H9 (cell line): ENCODE measurements around the gene DNMBP. TPM values are rescaled to one million over a fixed set of nuclear protein-coding genes. Genes with fewer than 3 reads are reported as not detected.

Experiments used
- DNase-seq: peaks from one replicate; pipeline ENCODE4 v3.0.0-alpha.2; 2017
- H2AFZ ChIP-seq: one replicate; pipeline ENCODE4 v1.6.1; 2013; ENCODE audit warnings: mild to moderate bottlenecking, low read length, control low read depth, moderate library complexity
- H2AK5ac ChIP-seq: 2 replicates; pipeline ENCODE4 v1.6.1; 2013; ENCODE audit warnings: low read length, control low read depth, mixed read lengths; ENCODE audit not compliant: insufficient read length
- H2BK120ac ChIP-seq: one replicate; pipeline ENCODE4 v1.6.1; 2013; ENCODE audit warnings: low read depth, mild to moderate bottlenecking, low read length, control low read depth, inconsistent platforms; ENCODE audit not compliant: poor library complexity, severe bottlenecking
- H2BK12ac ChIP-seq: 2 replicates; pipeline ENCODE4 v1.6.1; 2013; ENCODE audit warnings: low read length, control low read depth, mixed read lengths, low read depth; ENCODE audit not compliant: insufficient read length
- H2BK15ac ChIP-seq: 2 replicates; pipeline ENCODE4 v1.6.1; 2013; ENCODE audit warnings: low read depth, low read length, control low read depth
- H2BK20ac ChIP-seq: one replicate; pipeline ENCODE4 v1.6.1; 2013; ENCODE audit warnings: low read depth, mild to moderate bottlenecking, low read length, control low read depth, inconsistent platforms; ENCODE audit not compliant: poor library complexity, severe bottlenecking
- H2BK5ac ChIP-seq: 2 replicates; pipeline ENCODE4 v1.6.1; 2013; ENCODE audit warnings: low read length, control low read depth, mixed read lengths; ENCODE audit not compliant: insufficient read length
- H3K14ac ChIP-seq: 2 replicates; pipeline ENCODE4 v1.6.1; 2013; ENCODE audit warnings: low read length, control low read depth; ENCODE audit not compliant: insufficient read depth
- H3K18ac ChIP-seq: 2 replicates; pipeline ENCODE4 v1.6.1; 2013; ENCODE audit warnings: low read depth, mild to moderate bottlenecking, mixed read lengths, low read length, control low read depth; ENCODE audit not compliant: insufficient read length
- H3K23ac ChIP-seq: 2 replicates; pipeline ENCODE4 v1.6.1; 2013; ENCODE audit warnings: low read length, control low read depth, mixed read lengths, low read depth; ENCODE audit not compliant: insufficient read length
- H3K23me2 ChIP-seq: 2 replicates; pipeline ENCODE4 v1.6.1; 2013; ENCODE audit warnings: low read depth, mild to moderate bottlenecking, mixed read lengths, low read length, control low read depth; ENCODE audit not compliant: insufficient read length, poor library complexity, severe bottlenecking
- H3K27ac ChIP-seq: 2 replicates; pipeline ENCODE4 v1.5.1; 2013; ENCODE audit warnings: low read length, control low read depth, mixed read lengths, low read depth; ENCODE audit not compliant: insufficient read length
- H3K27me3 ChIP-seq: 2 replicates; pipeline ENCODE4 v1.6.1; 2013; ENCODE audit warnings: low read length, control low read depth, inconsistent platforms; ENCODE audit not compliant: insufficient read depth
- H3K4ac ChIP-seq: 2 replicates; pipeline ENCODE4 v1.6.1; 2013; ENCODE audit warnings: low read depth, mild to moderate bottlenecking, control low read depth, inconsistent platforms, low read length, moderate library complexity
- H3K4me1 ChIP-seq: 2 replicates; pipeline ENCODE4 v1.6.1; 2013; ENCODE audit warnings: low read length, control low read depth, inconsistent platforms; ENCODE audit not compliant: insufficient read depth
- H3K4me2 ChIP-seq: 2 replicates; pipeline ENCODE4 v1.6.1; 2013; ENCODE audit warnings: low read length, control low read depth, mixed read lengths; ENCODE audit not compliant: insufficient read length, insufficient read depth
- H3K56ac ChIP-seq: 2 replicates; pipeline ENCODE4 v1.6.1; 2013; ENCODE audit warnings: low read depth, mild to moderate bottlenecking, mixed read lengths, low read length, control low read depth; ENCODE audit not compliant: insufficient read length
- H3K79me1 ChIP-seq: 2 replicates; pipeline ENCODE4 v1.6.1; 2013; ENCODE audit warnings: low read depth, mild to moderate bottlenecking, moderate library complexity, low read length, control low read depth, inconsistent platforms; ENCODE audit not compliant: insufficient read depth, poor library complexity, severe bottlenecking
- H3K79me2 ChIP-seq: 2 replicates; pipeline ENCODE4 v1.6.1; 2013; ENCODE audit warnings: low read length, control low read depth, inconsistent platforms; ENCODE audit not compliant: insufficient read depth
- H3K9ac ChIP-seq: 2 replicates; pipeline ENCODE4 v1.6.1; 2013; ENCODE audit warnings: low read length, control low read depth, mixed read lengths; ENCODE audit not compliant: insufficient read length; ENCODE audit errors: extremely low read depth
- H3K9me3 ChIP-seq: one replicate; pipeline ENCODE4 v1.6.1; 2013; ENCODE audit warnings: low read depth, low read length, inconsistent platforms; ENCODE audit not compliant: control insufficient read depth
- H3T11ph ChIP-seq: one replicate; pipeline ENCODE4 v1.6.1; 2013; ENCODE audit warnings: mild to moderate bottlenecking, low read length, control low read depth, inconsistent platforms
- H4K20me1 ChIP-seq: one replicate; pipeline ENCODE4 v1.6.1; 2013; ENCODE audit not compliant: control insufficient read depth, insufficient read length, insufficient read depth
- H4K5ac ChIP-seq: 2 replicates; pipeline ENCODE4 v1.6.1; 2013; ENCODE audit warnings: low read depth, mild to moderate bottlenecking, mixed read lengths, low read length, control low read depth; ENCODE audit not compliant: insufficient read length
- H4K8ac ChIP-seq: replicated peaks from 2 replicates; pipeline ENCODE4 v1.6.1; 2013; ENCODE audit warnings: low read length, control low read depth, mixed read lengths, low read depth; ENCODE audit not compliant: insufficient read length
- H4K91ac ChIP-seq: 2 replicates; pipeline ENCODE4 v1.6.1; 2013; ENCODE audit warnings: low read depth, mild to moderate bottlenecking, moderate library complexity, mixed read lengths, low read length, control low read depth; ENCODE audit not compliant: insufficient read length
- H3K27ac Mint-ChIP-seq, 3 experiments: 2 replicates in 2 of 3; 3 replicates in 1 of 3; pipeline ENCODE4 v1.8.0; 2020 to 2021; ENCODE audit warnings: mixed read lengths in 3 of 3, mild to moderate bottlenecking in 1 of 3, moderate library complexity in 1 of 3
- H3K27me3 Mint-ChIP-seq: 2 replicates; pipeline ENCODE4 v1.8.0; 2021; ENCODE audit warnings: low read depth, mild to moderate bottlenecking, moderate library complexity, mixed read lengths
- H3K36me3 Mint-ChIP-seq, 3 experiments: 2 replicates in 2 of 3; 3 replicates in 1 of 3; pipeline ENCODE4 v1.8.0; 2020 to 2021; ENCODE audit warnings: low read depth in 3 of 3, mixed read lengths in 3 of 3; ENCODE audit not compliant: insufficient read depth in 1 of 3
- H3K4me1 Mint-ChIP-seq, 2 experiments: 2 replicates each; pipeline ENCODE4 v1.8.0; 2020; ENCODE audit warnings: mixed read lengths in 2 of 2
- H3K4me3 Mint-ChIP-seq, 2 experiments: 2 replicates in 1 of 2; 3 replicates in 1 of 2; pipeline ENCODE4 v1.8.0; 2020 to 2021; ENCODE audit warnings: mild to moderate bottlenecking in 2 of 2, mixed read lengths in 2 of 2, moderate library complexity in 1 of 2
- H3K9me3 Mint-ChIP-seq, 2 experiments: 2 replicates in 1 of 2; 3 replicates in 1 of 2; pipeline ENCODE4 v1.8.0; 2020; ENCODE audit warnings: mild to moderate bottlenecking in 2 of 2, mixed read lengths in 2 of 2, moderate library complexity in 1 of 2
- CTCF ChIP-seq: fragments of 200-600 bp; sonication (generic); conservative IDR thresholded peaks from 3 replicates; pipeline ENCODE4 v1.8.0; 2021; ENCODE audit warnings: antibody characterized with exemption, mild to moderate bottlenecking
- WGBS: extraction: QIAGEN DNeasy Blood & Tissue Kit; methylation state at CpG from one replicate; pipeline ENCODE4 v1.1.7; 2013; ENCODE audit warnings: missing lambda C conversion rate, low lambda C conversion rate, mixed read lengths; ENCODE audit not compliant: insufficient read length; ENCODE audit errors: extremely low coverage; 5-methylcytosine and 5-hydroxymethylcytosine counted together
- total RNA-seq: library from RNA; stranded (reverse); gene quantifications from 2 replicates; pipeline ENCODE4 v1.2.1, GENCODE V29; 2021

The DNMBP gene
- total RNA-seq, 1 experiment from 2014 or later: 25.6 TPM

DNA sequence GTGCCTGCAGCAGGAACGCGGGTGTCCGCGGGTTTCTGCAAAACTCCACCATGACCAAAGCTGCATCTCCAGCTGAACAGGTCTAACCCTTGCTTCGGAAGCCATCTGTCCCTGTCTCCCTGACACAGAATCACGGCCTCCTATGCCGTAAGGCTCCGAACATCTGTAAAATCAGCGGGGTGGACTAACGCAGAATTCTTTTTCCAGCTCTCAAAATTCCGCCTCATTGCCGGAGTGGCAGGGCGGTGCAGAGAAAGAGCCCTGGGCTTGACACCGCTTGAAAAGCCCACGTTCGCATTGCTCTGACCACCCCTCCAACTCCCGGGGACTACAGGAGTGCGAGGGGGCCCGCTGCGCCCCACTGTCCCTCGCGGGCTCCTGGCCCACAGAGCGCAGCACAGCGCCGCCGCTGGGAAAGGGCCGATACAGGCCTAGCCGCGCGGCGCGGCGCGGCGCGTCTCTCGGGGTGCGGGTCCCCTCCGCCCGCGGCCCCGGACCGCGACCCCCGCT lies 409 bp downstream of the DNMBP start:
- peak overlapping the region; percentile 77 to 85 for H3K4me3 Mint-ChIP-seq
- no peaks in the 10 kb centered on the region; a peak in 1 of 7 replicates for H3K36me3 Mint-ChIP-seq
- H3K23ac ChIP-seq: no peak overlapping the region
- no peak for DNase-seq
- H3K27ac ChIP-seq: no peak overlapping the region
- H2BK20ac ChIP-seq: no peak overlapping the region
- no peaks in the 10 kb centered on the region for H4K20me1 ChIP-seq
- peak; percentile 27; the same call in 1 of the 3 replicates for TF ChIP-seq CTCF
- H2AK5ac ChIP-seq: no peak overlapping the region
- H3K4me2 ChIP-seq: peak overlapping the region; percentile 83
- H3K9me3 ChIP-seq: no peaks in the 10 kb centered on the region
- H2BK5ac ChIP-seq: no peak overlapping the region
- no peaks in the 10 kb centered on the region for H3K79me2 ChIP-seq
- no peak overlapping the region for H3K56ac ChIP-seq
- H3K79me1 ChIP-seq: no peaks in the 10 kb centered on the region
- H2BK12ac ChIP-seq: no peak overlapping the region
- H3K9me3 Mint-ChIP-seq: no peaks in the 10 kb centered on the region; a peak in 1 of 5 replicates
- H4K91ac ChIP-seq: no peak overlapping the region
- no peaks in the 10 kb centered on the region; the same call in 1 of the 2 replicates for H3K4me1 ChIP-seq
- H4K5ac ChIP-seq: no peak overlapping the region
- no peak overlapping the region for H2AFZ ChIP-seq
- no peak overlapping the region for H3K4ac ChIP-seq
- peaks cover 37 to 42% of the 10 kb centered on the region in 2 experiments for H3K4me1 Mint-ChIP-seq
- H2BK120ac ChIP-seq: no peak overlapping the region
- peaks cover 9% of the 10 kb centered on the region for H3K23me2 ChIP-seq
- H3K27me3 ChIP-seq: no peaks in the 10 kb centered on the region
- no peak overlapping the region for H3T11ph ChIP-seq
- peaks cover 13% of the 10 kb centered on the region for H3K27me3 Mint-ChIP-seq
- no peak overlapping the region for H3K14ac ChIP-seq
- peak overlapping the region; percentile 23 for H3K9ac ChIP-seq
- no peak overlapping the region for H3K27ac Mint-ChIP-seq
- no peak overlapping the region for H2BK15ac ChIP-seq
- H4K8ac ChIP-seq: no peak overlapping the region
- WGBS: no CpG with 5 or more reads among the region's 45 CpGs
- H3K18ac ChIP-seq: no peak overlapping the region
